ENCODE measurements around the gene WASL. TPM values are rescaled to one million over a fixed set of nuclear protein-coding genes. Genes with fewer than 3 reads are reported as not detected.
"Not testable (repeated sequence)": the region's sequence is repeated elsewhere in the genome, so short reads cannot be mapped to it uniquely, and the experiment has no call there.

Gene WASL
- total RNA-seq, result 41.5 and 42.7 TPM in 2 replicates
- long read RNA-seq, partial matches to known transcripts, result 10 of 25 reads
- long read RNA-seq, other reads (novel, unspliced or antisense), result 15 of 25 reads

DNA sequence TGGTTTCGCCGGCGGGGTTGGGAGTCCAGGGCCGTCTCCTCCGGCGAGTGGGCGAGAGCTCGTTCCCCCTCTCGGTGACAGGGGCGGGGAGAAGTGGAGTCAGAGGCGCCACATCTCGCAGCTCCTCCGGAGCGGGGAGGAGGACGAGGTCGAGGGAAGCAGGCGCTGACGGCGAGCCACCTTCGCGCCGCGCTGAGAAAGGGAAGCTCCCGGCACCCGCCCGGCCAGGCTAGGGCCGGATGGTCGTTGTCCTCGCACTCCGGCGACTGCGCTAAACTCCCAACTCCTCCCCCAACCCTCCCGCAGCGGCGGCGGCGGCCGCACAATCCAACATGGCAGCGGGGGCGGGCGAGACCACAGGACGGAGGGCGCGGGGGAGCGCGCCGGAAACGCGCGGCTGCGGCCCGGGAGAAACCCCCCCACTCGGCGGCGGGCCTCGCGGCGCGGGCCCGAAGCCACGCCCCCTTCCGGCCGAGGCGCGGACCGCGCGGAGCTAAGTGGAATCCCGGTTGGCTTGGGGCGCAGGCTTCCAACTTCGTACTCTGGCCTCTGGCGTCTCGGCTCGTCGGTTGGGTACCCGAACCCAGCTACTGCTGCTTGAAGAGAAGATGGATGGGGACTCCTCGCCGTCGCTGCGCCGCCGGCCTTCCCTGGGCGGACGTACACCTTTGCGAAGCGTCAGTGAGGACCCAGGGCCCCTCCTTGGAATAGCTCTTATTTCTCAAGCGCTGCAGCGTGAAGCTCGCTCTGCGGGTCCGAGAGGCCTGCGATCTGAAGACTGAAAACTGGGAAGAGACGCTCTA, at the start of gene WASL:
Gene WASL, minus strand, starts transcription at position 270 of the 803 bp plus-strand sequence. Its CDS starts 269 bp downstream, at position 1.
- DNase-seq (ENCODE audit: extremely low spot score, unreplicated experiment), result peak; percentile 97
- no peak for TF ChIP-seq CTCF (IDR thresholded peaks at IDR 0.05)
- H3K9me3 Mint-ChIP-seq (ENCODE audit: unreplicated experiment), result no peaks in the 10 kb centered on the region
- peak within 1 kb of the TSS; percentile 99 for H3K27ac Mint-ChIP-seq (ENCODE audit: unreplicated experiment)
- H3K4me1 Mint-ChIP-seq (ENCODE audit: unreplicated experiment), result peaks cover 52% of the 10 kb centered on the region
- no peaks in the 10 kb centered on the region for H3K27me3 Mint-ChIP-seq (ENCODE audit: unreplicated experiment)
- H3K36me3 Mint-ChIP-seq (ENCODE audit: unreplicated experiment), result peaks cover 5% of the 10 kb centered on the region
- H3K4me3 Mint-ChIP-seq (ENCODE audit: unreplicated experiment), result peak within 1 kb of the TSS; percentile 96

DNA sequence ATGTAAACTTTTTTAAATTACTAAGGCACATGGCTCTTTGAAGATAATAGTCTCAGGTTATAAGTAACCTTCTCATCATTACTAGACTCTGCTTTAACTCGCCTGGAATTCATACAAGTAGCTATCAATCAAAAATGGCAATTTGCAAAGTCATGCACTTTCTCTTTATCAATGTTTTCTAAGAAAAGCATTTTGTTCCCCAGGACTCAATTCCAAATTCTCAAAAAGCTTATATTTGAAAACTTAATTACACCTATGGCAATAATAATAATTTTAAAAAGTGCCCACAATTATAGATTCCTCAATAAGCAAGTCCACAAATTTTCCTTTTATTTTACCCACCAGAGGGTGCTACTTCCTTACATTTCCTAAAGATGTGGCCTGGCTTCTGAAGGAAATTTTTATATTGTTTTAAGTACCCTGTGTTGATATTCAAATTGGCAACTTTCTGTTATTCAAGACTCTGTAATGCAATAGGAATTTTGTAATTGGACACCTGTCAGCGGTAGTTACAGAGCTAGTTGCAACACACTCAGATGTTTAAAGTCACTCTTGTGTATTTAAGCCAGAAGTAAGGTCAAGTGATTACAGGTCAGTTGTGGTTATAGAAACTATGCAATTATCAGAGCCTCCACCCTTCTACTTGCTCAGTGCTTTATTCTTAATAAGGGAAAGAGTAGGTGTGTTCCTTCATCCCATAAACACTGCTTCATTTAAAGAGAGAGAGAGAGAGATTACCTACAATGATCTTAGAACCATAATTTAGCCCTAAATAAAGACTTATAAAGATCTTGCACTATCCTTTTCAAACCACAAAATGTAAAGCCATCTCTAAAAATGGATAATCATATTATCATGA, 49.1 kb upstream of the WASL start:
- DNase-seq (ENCODE audit: extremely low spot score, unreplicated experiment), result no peak
- H3K36me3 Mint-ChIP-seq (ENCODE audit: unreplicated experiment), result no peaks in the 10 kb centered on the region
- H3K27me3 Mint-ChIP-seq (ENCODE audit: unreplicated experiment), result peaks cover 2% of the 10 kb centered on the region
- H3K27ac Mint-ChIP-seq (ENCODE audit: unreplicated experiment), result no peak overlapping the region
- peak; percentile 70 for TF ChIP-seq CTCF (IDR thresholded peaks at IDR 0.05)
- H3K9me3 Mint-ChIP-seq (ENCODE audit: unreplicated experiment), result no peaks in the 10 kb centered on the region
- H3K4me1 Mint-ChIP-seq (ENCODE audit: unreplicated experiment), result peaks cover 9% of the 10 kb centered on the region
- H3K4me3 Mint-ChIP-seq (ENCODE audit: unreplicated experiment), result no peak overlapping the region

DNA sequence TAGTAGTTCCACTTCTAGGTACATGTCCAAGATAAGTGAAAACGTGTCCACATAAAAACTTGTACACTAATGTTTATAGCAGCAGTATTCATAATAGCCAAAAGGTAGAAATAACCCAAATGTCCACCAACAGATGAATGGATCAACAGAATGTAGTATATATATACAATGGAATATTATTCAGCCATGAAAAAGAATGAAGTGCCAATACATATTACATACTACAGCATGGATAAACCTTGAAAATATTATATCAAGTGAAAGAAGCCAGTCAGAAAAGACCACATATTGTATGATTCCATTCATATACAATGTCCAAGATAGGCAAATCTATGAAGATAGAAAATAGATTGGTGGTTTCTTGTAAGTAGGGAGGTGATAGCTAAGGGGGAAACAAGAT, 47.8 kb upstream of the WASL start:
- Mint-ChIP-seq H3K27ac (ENCODE audit: unreplicated experiment) (no peak overlapping the region), H3K4me1 (ENCODE audit: unreplicated experiment) (peaks cover 9% of the 10 kb centered on the region), H3K36me3 (ENCODE audit: unreplicated experiment) (no peaks in the 10 kb centered on the region), H3K9me3 (ENCODE audit: unreplicated experiment) (no peaks in the 10 kb centered on the region), H3K27me3 (ENCODE audit: unreplicated experiment) (peaks cover 8% of the 10 kb centered on the region), H3K4me3 (ENCODE audit: unreplicated experiment) (no peak overlapping the region)
- TF ChIP-seq CTCF (IDR thresholded peaks at IDR 0.05), result no peak
- DNase-seq (ENCODE audit: extremely low spot score, unreplicated experiment), result no peak

GRCh38 chr7:123795917-123796316, 47.1 kb upstream of the WASL start:
- peaks cover 8% of the 10 kb centered on the region for H3K27me3 Mint-ChIP-seq (ENCODE audit: unreplicated experiment)
- H3K36me3 Mint-ChIP-seq (ENCODE audit: unreplicated experiment), result no peaks in the 10 kb centered on the region
- H3K4me1 Mint-ChIP-seq (ENCODE audit: unreplicated experiment), result peaks cover 9% of the 10 kb centered on the region
- no peak for TF ChIP-seq CTCF (IDR thresholded peaks at IDR 0.05)
- no peak overlapping the region for H3K27ac Mint-ChIP-seq (ENCODE audit: unreplicated experiment)
- no peaks in the 10 kb centered on the region for H3K9me3 Mint-ChIP-seq (ENCODE audit: unreplicated experiment)
- no peak overlapping the region for H3K4me3 Mint-ChIP-seq (ENCODE audit: unreplicated experiment)
- DNase-seq (ENCODE audit: extremely low spot score, unreplicated experiment), result no peak

DNA sequence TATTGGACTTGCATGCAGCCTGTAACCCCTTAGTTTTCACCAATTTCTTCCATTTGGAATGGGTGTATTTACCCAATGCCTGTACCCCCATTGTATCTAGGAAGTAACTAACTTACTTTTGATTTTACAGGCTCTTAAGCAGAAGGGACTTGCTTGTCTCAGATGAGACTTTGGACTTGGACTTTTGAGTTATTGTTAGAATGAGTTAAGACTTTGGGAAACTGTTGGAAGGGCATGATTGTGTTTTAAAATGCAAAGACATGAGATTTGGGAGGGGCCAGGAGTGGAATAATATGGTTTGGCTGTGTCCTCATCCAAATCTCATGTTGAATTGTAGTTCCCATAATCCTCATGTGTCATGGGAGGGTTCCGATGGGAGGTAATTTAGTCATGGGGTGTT, 46.3 kb upstream of the WASL start:
- not testable (repeated sequence) for H3K9me3 Mint-ChIP-seq (ENCODE audit: unreplicated experiment); H3K27ac Mint-ChIP-seq (ENCODE audit: unreplicated experiment); H3K36me3 Mint-ChIP-seq (ENCODE audit: unreplicated experiment); H3K4me3 Mint-ChIP-seq (ENCODE audit: unreplicated experiment); H3K27me3 Mint-ChIP-seq (ENCODE audit: unreplicated experiment); DNase-seq (ENCODE audit: extremely low spot score, unreplicated experiment); H3K4me1 Mint-ChIP-seq (ENCODE audit: unreplicated experiment)
